Sigmoid colon (tissue), 4 donors: ENCODE data around the gene ST14.

Experiments
- CTCF ChIP-seq, 4 experiments: fragments of 450-650 bp in 3 of 4; fragments of 200-600 bp in 1 of 4; IDR thresholded peaks; one replicate each; pipeline ENCODE4 v1.5.1; 2016 to 2019; ENCODE audit warnings: antibody characterized with exemption in 4 of 4, mild to moderate bottlenecking in 3 of 4, moderate library complexity in 2 of 4
- POLR2AphosphoS5 ChIP-seq, 4 donors: sonication (generic); formaldehyde crosslinking; IDR thresholded peaks; one replicate each; pipeline ENCODE4 v1.6.1; 2017; ENCODE audit warnings: antibody characterized with exemption in 4 of 4

- TF ChIP-seq CTCF (IDR thresholded peaks at IDR 0.05) (no peak), POLR2AphosphoS5 (IDR thresholded peaks at IDR 0.05) (no peak)
Measured at GRCh38 chr11:130209954-130210854, 50.6 kb downstream of the ST14 start.
